Measurements from ENCODE around the gene AK8. TPM values are rescaled to one million over a fixed set of nuclear protein-coding genes. Genes with fewer than 3 reads are reported as not detected.

AK8 gene
- total RNA-seq, 6 donors from 2014 or later, result 0.44 to 8.4 (median 3.6) TPM

DNA sequence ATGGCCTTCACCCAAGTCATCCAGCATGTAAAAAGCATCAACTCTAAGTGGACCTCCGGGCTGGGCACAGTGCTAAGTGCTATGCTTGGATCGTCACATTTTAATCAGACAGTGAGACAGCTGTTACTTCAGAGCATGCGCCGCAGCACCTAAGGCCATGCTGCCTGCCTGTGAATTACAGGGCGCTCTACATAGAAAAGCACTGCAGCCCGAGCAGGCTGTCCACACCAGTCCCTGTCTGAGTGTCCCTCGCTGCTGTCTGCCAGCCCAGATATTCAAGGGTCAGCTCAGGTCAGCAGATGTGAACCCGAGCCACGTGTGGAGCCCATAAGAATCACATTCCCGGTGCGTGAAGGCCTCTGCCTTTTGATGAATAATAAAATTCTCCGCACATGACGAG is 37.1 kb downstream of the AK8 start:
- Histone ChIP-seq H3K4me3 (no peak overlapping the region), H3K4me1 (no peaks in the 10 kb centered on the region), H3K36me3 (no peaks in the 10 kb centered on the region), H3K9me3 (no peaks in the 10 kb centered on the region), H3K27ac (no peak overlapping the region), H3K27me3 (no peaks in the 10 kb centered on the region)
- DNase-seq (no peak), ATAC-seq (ENCODE audit: low FRiP score in 2 of 2) (peak in 1 of 2 donors; percentile 64)
- TF ChIP-seq POLR2AphosphoS5 (IDR thresholded peaks at IDR 0.05) (no peak), POLR2A (IDR thresholded peaks at IDR 0.05) (no peak), EP300 (IDR thresholded peaks at IDR 0.05) (no peak), CTCF (IDR thresholded peaks at IDR 0.05) (no peak)
- WGBS, 2 donors, result 75 to 90% methylated on average over 7 to 13 of the region's 13 CpGs

DNA sequence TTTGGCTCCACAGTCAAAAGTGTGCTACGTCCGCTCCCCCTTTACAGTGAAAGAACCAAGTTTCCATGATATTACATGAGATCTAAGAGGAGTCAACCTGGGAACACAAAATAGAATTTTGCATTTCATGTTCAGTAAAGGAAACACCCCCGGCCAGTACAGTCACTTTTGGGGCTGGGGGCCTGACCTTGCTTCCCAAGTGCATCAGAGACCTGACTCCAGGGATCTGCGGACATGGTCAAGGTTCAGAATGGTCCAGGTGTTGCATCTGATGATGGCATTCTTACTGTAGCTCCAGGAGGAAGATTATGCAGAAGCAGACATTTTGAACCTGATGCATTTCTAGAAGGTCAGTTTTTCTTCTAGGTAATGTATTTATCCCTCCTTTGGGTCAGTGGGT is 39.8 kb downstream of the AK8 start:
- H3K27me3 ChIP-seq, result no peaks in the 10 kb centered on the region
- ATAC-seq (ENCODE audit: low FRiP score in 2 of 2), result no peak

GRCh38 chr9:132837501-132838286 is 40.4 kb downstream of the AK8 start:
- Histone ChIP-seq H3K4me1 (no peaks in the 10 kb centered on the region), H3K9me3 (no peaks in the 10 kb centered on the region), H3K27ac (no peak overlapping the region), H3K27me3 (no peaks in the 10 kb centered on the region), H3K4me3 (no peak overlapping the region), H3K36me3 (no peaks in the 10 kb centered on the region)
- WGBS, 2 donors, result 83 to 86% methylated on average over 16 of the region's 16 CpGs
- no peak for DNase-seq
- no peak for TF ChIP-seq EP300 (IDR thresholded peaks at IDR 0.05)
- no peak for ATAC-seq (ENCODE audit: low FRiP score in 2 of 2)

More for the DNA sequence above, 39.8 kb downstream of the AK8 start:
- no peaks in the 10 kb centered on the region for H3K9me3 ChIP-seq
- TF ChIP-seq POLR2AphosphoS5 (IDR thresholded peaks at IDR 0.05) (no peak), EP300 (IDR thresholded peaks at IDR 0.05) (no peak), CTCF (IDR thresholded peaks at IDR 0.05) (no peak), POLR2A (IDR thresholded peaks at IDR 0.05) (no peak)
- no peak overlapping the region for H3K27ac ChIP-seq
- no peak for DNase-seq
- no peaks in the 10 kb centered on the region for H3K4me1 ChIP-seq
- WGBS, 2 donors, result 87 to 93% methylated on average over 4 of the region's 4 CpGs
- no peak overlapping the region for H3K4me3 ChIP-seq
- H3K36me3 ChIP-seq, result no peaks in the 10 kb centered on the region

GRCh38 chr9:132834343-132834742 is 43.7 kb downstream of the AK8 start:
- no peak overlapping the region for H3K27ac ChIP-seq
- DNase-seq, result no peak
- ATAC-seq (ENCODE audit: low FRiP score in 2 of 2), result no peak
- whole genome bisulfite sequencing, 2 donors, result 81 to 91% methylated on average over 3 to 7 of the region's 7 CpGs
- TF ChIP-seq POLR2A (IDR thresholded peaks at IDR 0.05) (no peak), EP300 (IDR thresholded peaks at IDR 0.05) (no peak), POLR2AphosphoS5 (IDR thresholded peaks at IDR 0.05) (no peak), CTCF (IDR thresholded peaks at IDR 0.05) (no peak)
- no peaks in the 10 kb centered on the region for H3K9me3 ChIP-seq
- no peaks in the 10 kb centered on the region for H3K4me1 ChIP-seq
- no peak overlapping the region for H3K4me3 ChIP-seq
- H3K27me3 ChIP-seq, result no peaks in the 10 kb centered on the region
- no peaks in the 10 kb centered on the region for H3K36me3 ChIP-seq

DNA sequence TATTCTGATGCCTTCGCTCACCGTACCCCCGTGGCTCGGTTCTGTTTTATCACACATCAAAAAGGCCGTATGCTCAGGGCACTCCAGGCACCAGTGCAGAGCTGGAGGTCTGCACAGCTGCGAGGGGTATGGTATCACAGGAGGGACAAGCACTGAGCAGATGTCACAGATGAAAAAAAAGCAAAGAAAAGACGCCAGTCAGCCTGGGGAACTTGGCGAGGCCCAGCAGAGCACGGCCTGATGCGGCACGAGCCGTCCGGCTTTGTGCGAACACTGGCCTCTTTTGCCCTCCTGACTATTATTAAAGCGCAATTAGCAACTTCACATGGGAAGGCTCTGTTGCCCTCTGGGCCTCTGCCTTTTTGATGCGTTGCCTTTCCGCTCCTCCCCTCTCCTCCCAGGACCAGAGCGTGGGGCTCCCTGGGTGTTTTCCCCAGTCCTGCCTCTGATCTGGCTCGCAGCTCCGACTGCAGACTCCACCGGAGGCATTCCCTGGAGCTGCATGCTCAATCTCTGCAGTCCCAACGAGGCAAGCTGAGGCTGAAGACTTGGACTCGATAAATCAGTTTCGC is 44.4 kb downstream of the AK8 start:
- no peaks in the 10 kb centered on the region for H3K4me1 ChIP-seq
- H3K27me3 ChIP-seq, result no peaks in the 10 kb centered on the region
- ATAC-seq (ENCODE audit: low FRiP score in 2 of 2) (no peak), DNase-seq (no peak)
- TF ChIP-seq POLR2AphosphoS5 (IDR thresholded peaks at IDR 0.05), result no peak
- no peak for TF ChIP-seq POLR2A (IDR thresholded peaks at IDR 0.05)
- TF ChIP-seq EP300 (IDR thresholded peaks at IDR 0.05), result no peak
- no peak overlapping the region for H3K27ac ChIP-seq
- H3K4me3 ChIP-seq, result no peak overlapping the region
- no peaks in the 10 kb centered on the region for H3K9me3 ChIP-seq
- no peaks in the 10 kb centered on the region for H3K36me3 ChIP-seq
- 69 to 78% methylated on average over 24 of the region's 24 CpGs for WGBS, 2 donors
